GM19239 (cell line): ENCODE measurements around the gene ONECUT2.

Source experiments
- DNase-seq: peaks from one replicate; pipeline ENCODE4 v3.0.0; 2011; ENCODE audit warnings: low spot score; ENCODE audit not compliant: insufficient read length
- FAIRE-seq: peaks from 2 replicates; lab custom pipeline; 2011; peaks lifted over from hg19 to GRCh38; lab: Jason Lieb, UNC

ONECUT2 gene

GRCh38 chr18:57443247-57443646, 8.1 kb downstream of the ONECUT2 start:
- no peak for FAIRE-seq

GRCh38 chr18:57443702-57444101, 8.5 kb downstream of the ONECUT2 start:
- no peak for FAIRE-seq
- no peak for DNase-seq

More at GRCh38 chr18:57443247-57443646, 8.1 kb downstream of the ONECUT2 start:
- DNase-seq = no peak

DNA sequence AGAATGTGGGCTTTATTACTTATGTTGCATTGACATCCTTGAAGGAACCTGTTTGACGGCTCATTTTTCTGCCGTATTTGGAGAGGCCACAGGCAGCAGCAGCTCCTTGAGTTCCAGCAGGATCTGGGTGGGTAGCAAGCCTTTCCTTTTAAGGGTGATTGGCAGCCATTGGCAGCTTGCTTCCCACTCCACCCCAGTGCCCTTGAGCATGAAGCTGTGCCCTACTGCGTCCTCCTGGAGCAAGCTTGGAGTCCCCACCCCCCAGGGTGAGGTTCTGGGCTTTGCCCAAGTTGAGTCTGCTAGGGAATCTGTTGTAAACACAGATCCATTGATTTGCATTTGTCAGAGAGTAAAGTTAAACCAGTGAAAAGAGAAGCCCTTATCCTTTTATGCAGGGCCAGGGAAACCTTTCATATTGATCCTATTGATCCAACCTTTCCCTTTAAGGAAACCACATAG, 9.2 kb downstream of the ONECUT2 start:
- FAIRE-seq (no peak), DNase-seq (no peak)

DNA sequence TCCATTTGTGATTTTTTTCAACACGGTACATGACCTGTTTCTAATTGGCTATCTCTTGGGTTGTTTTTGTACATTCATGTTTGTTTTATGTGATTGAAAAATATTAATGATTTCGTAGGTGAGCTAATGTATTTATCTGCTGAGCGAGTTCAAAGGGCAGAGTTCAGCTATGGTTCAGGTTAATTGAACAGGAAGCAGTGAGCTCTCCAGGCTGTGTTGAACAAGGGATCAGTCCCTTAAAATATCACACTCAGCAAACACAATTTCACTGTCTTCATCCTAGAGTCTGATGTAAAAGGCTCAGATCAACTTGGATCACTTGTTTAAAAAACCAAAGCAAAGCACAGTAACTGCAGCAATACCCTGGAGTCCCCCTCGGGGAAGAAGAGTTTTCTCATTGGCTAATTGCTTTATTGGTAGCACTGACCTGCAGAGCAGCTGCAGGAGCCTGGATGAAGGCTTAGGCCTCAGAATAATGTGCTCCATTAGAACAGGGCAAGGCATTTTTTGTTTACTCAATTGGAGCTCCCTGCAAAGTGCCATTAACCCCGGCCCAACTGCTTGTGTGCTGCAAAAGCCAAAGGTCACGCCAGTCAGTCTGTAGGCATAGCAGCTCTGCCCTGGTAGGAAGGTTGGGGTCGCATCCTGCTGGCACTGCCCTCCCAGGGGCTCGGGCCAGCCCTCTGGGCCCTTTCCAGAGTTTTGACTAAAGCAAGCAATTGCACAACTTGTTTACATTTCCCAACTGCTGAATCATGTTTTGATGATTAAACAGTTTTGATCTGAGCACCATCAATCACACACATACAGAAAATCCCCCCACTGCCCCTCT, 10.5 kb downstream of the ONECUT2 start:
- DNase-seq = no peak
- FAIRE-seq = no peak

DNA sequence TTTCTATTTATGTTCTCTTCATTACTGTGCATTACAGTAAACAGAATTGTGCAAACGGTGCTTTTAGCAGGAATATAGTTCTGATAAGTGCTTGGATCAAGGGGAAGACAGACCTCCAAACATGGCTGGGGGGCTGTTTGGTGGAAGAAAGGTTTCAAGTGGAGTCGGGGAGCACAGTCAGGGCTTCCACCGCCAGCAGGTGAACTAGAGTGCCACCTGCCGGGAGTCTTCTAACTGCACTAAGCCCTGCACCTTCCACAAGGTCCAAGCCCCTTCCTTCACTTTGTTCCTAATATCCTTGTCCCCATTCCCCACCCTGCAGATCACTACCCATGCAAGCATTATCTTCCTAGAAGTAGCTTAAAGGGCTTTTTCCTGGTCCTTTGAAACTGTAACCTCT, 11.1 kb downstream of the ONECUT2 start:
- peak; percentile 8 for FAIRE-seq
- no peak for DNase-seq

DNA sequence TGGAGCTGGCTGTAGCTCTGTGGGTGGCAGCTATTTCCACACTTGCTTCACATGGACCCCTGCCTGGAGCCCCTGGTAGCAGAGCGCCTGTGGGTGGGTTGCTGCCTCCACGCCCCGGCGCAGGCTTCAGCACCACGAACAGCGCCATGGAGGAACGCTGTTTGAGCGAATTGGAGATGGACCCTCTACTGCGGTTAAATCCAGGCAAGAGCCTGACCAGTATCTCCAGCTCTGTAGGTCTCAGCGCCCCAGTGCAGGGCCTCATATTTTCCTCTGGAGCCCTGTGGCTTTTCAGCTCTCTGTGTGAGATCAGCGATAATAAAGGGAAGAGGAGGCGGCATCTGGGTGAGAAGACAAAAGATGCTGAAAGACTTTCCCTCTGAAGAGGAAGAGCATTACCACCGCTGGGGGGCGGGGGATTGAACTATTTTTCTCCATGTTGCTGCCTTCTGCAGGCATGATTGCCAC, 12.0 kb downstream of the ONECUT2 start:
- no peak for DNase-seq

GRCh38 chr18:57455576-57456129, 20.5 kb downstream of the ONECUT2 start:
- no peak for DNase-seq
- no peak for FAIRE-seq

More for the DNA sequence above, 12.0 kb downstream of the ONECUT2 start:
- no peak for FAIRE-seq

- DNase-seq = no peak
- FAIRE-seq = no peak
Observed at GRCh38 chr18:57461652-57462269, 26.6 kb downstream of the ONECUT2 start.

DNA sequence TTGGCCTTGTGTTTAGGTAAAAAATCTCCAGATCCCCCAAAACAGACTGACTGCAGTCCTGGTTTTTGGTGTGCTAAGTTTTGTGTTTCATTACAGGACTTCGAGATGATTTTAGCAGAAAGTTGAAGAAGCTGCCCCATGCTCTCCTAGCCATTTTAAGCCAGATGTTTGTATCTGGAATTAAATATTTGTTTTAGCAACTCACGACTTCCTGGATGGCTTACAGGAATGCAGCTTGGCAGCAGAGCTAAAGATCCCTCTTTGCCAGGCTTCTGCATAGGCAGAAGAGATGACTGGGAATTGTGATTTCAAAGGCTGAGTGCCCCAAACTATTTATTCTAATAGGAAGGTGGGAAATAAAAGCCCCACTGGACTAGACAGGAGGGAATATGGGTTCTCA, 31.1 kb downstream of the ONECUT2 start:
- no peak for DNase-seq
- no peak for FAIRE-seq

GRCh38 chr18:57466745-57467409, 31.7 kb downstream of the ONECUT2 start:
- no peak for FAIRE-seq

DNA sequence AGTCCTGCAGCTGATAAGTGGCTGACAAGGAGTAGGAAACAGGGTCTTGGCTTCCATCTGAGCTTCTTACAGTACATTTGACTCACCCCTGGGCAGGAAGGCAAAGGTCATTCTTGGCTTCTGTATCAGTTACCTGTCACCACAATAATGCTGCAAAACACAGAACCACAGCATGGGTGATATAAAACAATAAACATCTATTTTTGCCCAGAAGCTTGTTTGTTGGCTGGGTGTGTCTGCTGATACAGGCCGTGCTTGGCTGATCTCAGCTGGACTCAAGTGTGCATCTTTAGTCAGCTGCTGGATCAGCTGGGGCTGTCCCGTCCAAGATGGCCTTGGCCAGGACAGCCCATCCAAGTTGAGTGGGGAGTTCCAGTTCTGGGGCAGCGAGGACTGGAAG, 34.7 kb downstream of the ONECUT2 start:
- DNase-seq = no peak
- FAIRE-seq = no peak

More at GRCh38 chr18:57466745-57467409, 31.7 kb downstream of the ONECUT2 start:
- DNase-seq = peak; percentile 12

DNA sequence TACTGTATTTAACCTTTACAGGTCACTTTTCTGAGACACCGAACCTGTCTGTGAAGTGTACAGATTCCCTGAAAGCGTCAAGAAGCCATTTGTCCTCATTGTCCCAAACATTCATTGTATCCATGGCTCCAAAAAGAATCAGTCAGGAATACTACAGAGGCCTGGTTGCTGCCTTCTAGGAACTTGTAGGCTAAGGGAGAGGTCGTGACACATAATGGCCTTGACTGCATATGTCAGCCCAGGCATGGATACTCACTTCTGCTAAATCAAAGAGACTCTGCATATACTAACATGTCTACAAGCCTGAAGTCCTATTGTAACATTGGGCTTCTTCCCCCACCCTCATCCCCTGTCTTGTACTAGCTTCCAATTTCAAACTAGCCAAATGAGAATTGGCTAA, 40.2 kb downstream of the ONECUT2 start:
- DNase-seq (no peak), FAIRE-seq (no peak)

DNA sequence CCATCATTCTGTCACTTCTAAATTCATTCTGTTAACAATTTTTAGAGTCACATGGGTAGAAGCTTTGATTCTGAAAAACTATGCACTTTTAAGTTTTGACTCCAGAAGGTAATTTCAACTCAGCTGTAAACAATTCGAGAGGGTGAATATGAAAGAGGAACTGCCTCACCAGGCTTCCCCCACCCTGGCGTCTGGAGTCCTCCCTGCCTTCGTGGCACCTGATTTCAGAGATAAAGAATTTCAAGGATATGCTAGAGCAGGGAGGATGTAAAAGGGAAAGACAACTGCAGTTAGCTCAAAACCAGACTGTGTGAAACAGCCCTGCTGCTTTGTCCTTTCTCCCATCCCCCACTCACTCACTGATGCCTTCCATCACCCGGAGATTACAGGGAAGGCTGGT, 40.7 kb downstream of the ONECUT2 start:
- DNase-seq (no peak), FAIRE-seq (no peak)

DNA sequence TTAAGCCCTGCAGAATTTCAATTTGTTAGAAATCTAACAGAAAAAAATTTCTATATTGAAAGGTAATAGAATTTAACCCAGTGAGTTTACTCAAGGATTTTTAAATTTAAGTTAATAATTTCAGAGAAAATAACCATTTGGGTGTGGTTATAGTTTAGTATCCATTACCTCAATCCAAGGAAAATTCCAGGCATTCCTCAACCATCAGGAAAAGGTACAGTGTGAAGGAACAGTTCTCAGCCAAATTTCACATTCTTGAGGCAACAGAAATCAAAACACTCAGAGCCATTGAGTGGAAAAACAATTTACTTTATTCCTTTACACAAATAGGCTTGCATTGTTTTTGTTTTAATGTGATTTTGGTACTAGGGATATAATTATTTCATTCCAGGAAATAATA, 45.6 kb downstream of the ONECUT2 start:
- no peak for DNase-seq
- FAIRE-seq = no peak

GRCh38 chr18:57497372-57498294, 62.5 kb downstream of the ONECUT2 start:
- FAIRE-seq (no peak), DNase-seq (no peak)

DNA sequence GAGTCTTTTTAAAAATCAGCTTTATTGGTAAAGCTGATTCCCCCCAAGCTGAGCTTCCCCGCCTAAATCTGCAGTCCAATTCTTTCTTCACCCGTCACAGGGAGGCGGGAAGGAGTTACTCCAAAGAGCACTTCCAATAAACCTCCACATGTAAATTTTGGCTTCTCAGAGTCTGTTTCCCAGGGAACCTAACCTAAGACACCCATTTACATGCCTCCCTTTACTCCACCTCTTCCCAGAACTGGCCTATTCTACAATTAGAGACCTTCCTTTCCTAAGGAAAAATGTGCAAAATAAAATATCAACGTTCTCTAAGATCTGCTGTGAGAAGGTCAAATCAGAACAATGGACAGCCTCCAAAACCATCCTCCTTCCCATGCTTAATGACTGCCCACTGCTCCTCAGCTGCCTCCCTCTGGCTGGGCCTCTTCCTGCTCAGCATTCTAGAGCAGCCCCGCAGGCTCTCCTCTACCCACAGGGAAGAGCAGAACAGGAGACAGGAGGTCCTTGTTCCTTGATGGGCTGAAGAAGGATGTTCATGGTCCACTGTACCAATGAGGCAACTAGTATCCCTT, 63.6 kb downstream of the ONECUT2 start:
- no peak for DNase-seq
- FAIRE-seq = no peak

DNA sequence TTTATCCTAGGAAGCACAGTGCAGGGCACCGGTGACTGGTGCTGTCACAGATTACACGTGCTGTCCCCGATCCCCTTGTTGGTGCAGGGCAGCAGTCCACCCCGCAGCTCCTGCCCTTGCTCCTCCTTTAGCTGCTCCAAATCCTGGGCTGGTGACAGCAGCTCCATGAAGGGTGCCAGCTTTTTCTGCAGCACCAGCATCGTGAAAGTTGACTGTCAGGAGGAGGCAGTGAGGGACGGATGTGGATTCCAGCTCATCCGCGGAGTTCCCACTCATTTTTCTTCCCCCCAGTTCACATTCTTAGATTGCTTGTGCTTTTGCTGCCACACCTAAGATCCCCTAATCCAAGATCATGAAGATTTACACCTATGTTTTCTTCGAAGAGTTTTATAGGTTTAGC, 67.5 kb downstream of the ONECUT2 start:
- DNase-seq (no peak), FAIRE-seq (no peak)

GRCh38 chr18:57505231-57505630, 70.1 kb downstream of the ONECUT2 start:
- no peak for DNase-seq
- no peak for FAIRE-seq

DNA sequence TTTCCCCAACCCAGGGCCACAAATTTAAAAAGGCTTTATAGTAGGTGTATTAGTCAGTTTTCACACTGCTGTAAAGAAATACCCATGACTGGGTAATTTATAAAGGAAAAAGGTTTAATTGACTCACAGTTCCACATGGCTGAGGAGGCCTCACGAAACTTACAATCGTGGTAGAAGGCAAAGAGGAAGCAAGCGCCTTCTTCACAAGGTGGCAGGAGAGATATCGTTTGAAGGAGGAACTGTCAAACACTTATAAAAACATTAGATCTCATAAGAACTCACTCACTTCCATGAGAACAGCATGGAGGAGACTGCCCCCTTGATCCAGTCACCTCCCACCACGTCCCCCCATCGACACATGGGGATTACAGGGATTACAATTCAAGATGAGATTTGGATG, 80.9 kb downstream of the ONECUT2 start:
- FAIRE-seq (no peak), DNase-seq (no peak)
